ENCODE data around the gene AFF2. TPM values are rescaled to one million over a fixed set of nuclear protein-coding genes. Genes with fewer than 3 reads are reported as not detected.

AFF2 gene
- polyA plus RNA-seq, 1 of the 3 experiments (the other 2 are of a cell fraction): not detected

GRCh38 chrX:148961985-148962384 lies 461.6 kb downstream of the AFF2 start:
- H2AFZ ChIP-seq (ENCODE audit: low read depth): no peak overlapping the region
- H3K27ac ChIP-seq (ENCODE audit: low read depth in 2 of 2, low read length in 1 of 2): no peak overlapping the region
- POLR2A ChIA-PET: no interaction called here

More at GRCh38 chrX:148961985-148962384, 461.6 kb downstream of the AFF2 start:
- Histone ChIP-seq H3K79me2 (ENCODE audit: insufficient read depth) (no peaks in the 10 kb centered on the region), H3K4me1 (ENCODE audit: control insufficient read depth in 1 of 2, insufficient read depth in 2 of 2, low read depth in 1 of 2, low read length in 1 of 2) (no peaks in the 10 kb centered on the region), H3K9me3 (no peaks in the 10 kb centered on the region), H3K4me2 (no peak overlapping the region), H3F3A (replicated peaks; ENCODE audit: insufficient read depth) (no peaks in the 10 kb centered on the region), H3K9me2 (no peaks in the 10 kb centered on the region), H3K9ac (no peak overlapping the region), H3K27me3 (ENCODE audit: insufficient read depth) (no peaks in the 10 kb centered on the region), H3K4me3 (ENCODE audit: low read depth in 2 of 2, low read length in 1 of 2) (no peak overlapping the region), H3K36me3 (replicated peaks in 1 of 2; ENCODE audit: control insufficient read depth in 1 of 2, insufficient read depth in 2 of 2, low read length in 1 of 2) (no peaks in the 10 kb centered on the region), H4K20me1 (ENCODE audit: insufficient read depth) (no peaks in the 10 kb centered on the region)
- DNase-seq: no peak
- CTCF ChIA-PET: no interaction called here
- TF ChIP-seq POLR2AphosphoS5 (IDR thresholded peaks at IDR 0.05; ENCODE audit: low read depth, low read length) (no peak), RXRA (IDR thresholded peaks at IDR 0.05; ENCODE audit: borderline replicate concordance, low read depth) (no peak), RFX5 (IDR thresholded peaks at IDR 0.05; ENCODE audit: low read length) (no peak), RAD21 (IDR thresholded peaks at IDR 0.05; ENCODE audit: low read length) (no peak), CHD2 (IDR thresholded peaks at IDR 0.05; ENCODE audit: low read length, partially characterized antibody) (no peak), SIN3A (IDR thresholded peaks at IDR 0.05; ENCODE audit: borderline replicate concordance, low read depth, low read length) (no peak), EZH2phosphoT487 (IDR thresholded peaks at IDR 0.05; ENCODE audit: borderline replicate concordance, low read depth) (no peak), TCF12 (IDR thresholded peaks at IDR 0.05) (no peak), EP300 (IDR thresholded peaks at IDR 0.05; ENCODE audit: borderline replicate concordance in 1 of 2, low read depth in 1 of 2, low read length in 1 of 2) (no peak), YY1 (IDR thresholded peaks at IDR 0.05; ENCODE audit: low read depth) (no peak), REST (IDR thresholded peaks at IDR 0.05; ENCODE audit: low read depth, low read length) (no peak), MEF2A (IDR thresholded peaks at IDR 0.05; ENCODE audit: borderline replicate concordance, low read depth) (no peak), RCOR1 (IDR thresholded peaks at IDR 0.05; ENCODE audit: low read length) (no peak), GABPA (IDR thresholded peaks at IDR 0.05; ENCODE audit: low read depth) (no peak), CTCF (IDR thresholded peaks at IDR 0.05) (no peak), FOXM1 (IDR thresholded peaks at IDR 0.05; ENCODE audit: low read depth) (no peak), JUND (IDR thresholded peaks at IDR 0.05) (no peak), NRF1 (IDR thresholded peaks at IDR 0.05; ENCODE audit: low read depth, low read length) (no peak), FOXJ3 (CRISPR knock-in tag; IDR thresholded peaks at IDR 0.05) (no peak)
- WGBS (ENCODE audit: low lambda C conversion rate): 14% methylated on average over 4 of the region's 4 CpGs

Data from SK-N-SH (cell line).